Stimulated activated effector memory CD8-positive, alpha-beta T cell treated with anti-CD3 and anti-CD28 coated beads, Interleukin-12 subunit alpha, Interleukin-12 subunit beta, amount 100 ng/mL, for 72 hours (primary cell): ENCODE measurements around the gene MSI1.

Source experiments
- ATAC-seq: fragments of 150-1000 bp; cut with Tn5 transposase; 2 replicates; pipeline ENCODE4 v1.10.0; 2021
- DNase-seq, 2 donors: peaks; one replicate each; pipeline ENCODE4 v3.0.0; 2021 to 2022; ENCODE audit warnings: low spot score in 2 of 2
- H3K27ac Mint-ChIP-seq: one replicate; pipeline ENCODE4 v1.8.0; 2022; ENCODE audit warnings: mild to moderate bottlenecking, mixed read lengths
- H3K36me3 Mint-ChIP-seq: one replicate; pipeline ENCODE4 v1.8.0; 2022; ENCODE audit warnings: mild to moderate bottlenecking, mixed read lengths
- H3K4me1 Mint-ChIP-seq: one replicate; pipeline ENCODE4 v1.8.0; 2022; ENCODE audit warnings: mixed read lengths
- H3K4me3 Mint-ChIP-seq: one replicate; pipeline ENCODE4 v1.8.0; 2022; ENCODE audit warnings: mild to moderate bottlenecking, mixed read lengths
- H3K9me3 Mint-ChIP-seq: one replicate; pipeline ENCODE4 v1.8.0; 2022; ENCODE audit warnings: mixed read lengths

The MSI1 gene

GRCh38 chr12:120366845-120367232 lies 2.1 kb downstream of the MSI1 start:
- Mint-ChIP-seq H3K4me1 (peaks cover 25% of the 10 kb centered on the region), H3K27ac (no peak overlapping the region), H3K9me3 (no peaks in the 10 kb centered on the region), H3K4me3 (peak overlapping the region; percentile 50), H3K36me3 (peaks cover 7% of the 10 kb centered on the region)
- DNase-seq (no peak), ATAC-seq (no peak)

DNA sequence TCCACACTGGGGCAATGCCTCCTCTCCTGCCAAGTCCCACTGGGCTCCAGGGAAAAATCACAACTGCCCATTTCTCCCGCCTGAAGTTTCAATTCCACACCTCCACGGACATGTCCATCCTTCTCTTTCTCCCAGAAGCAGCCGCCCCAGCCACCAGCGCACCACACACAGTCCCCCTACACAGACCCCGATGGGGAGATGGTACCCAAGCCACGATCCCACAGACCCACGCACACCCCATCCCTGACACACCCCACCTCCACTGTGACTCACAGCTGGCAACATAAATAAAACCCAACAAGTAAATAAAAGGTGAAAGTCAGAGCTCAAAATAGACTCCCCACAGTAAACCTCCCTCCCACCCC lies 2.6 kb downstream of the MSI1 start:
- no peaks in the 10 kb centered on the region for H3K9me3 Mint-ChIP-seq
- H3K36me3 Mint-ChIP-seq, result peaks cover 7% of the 10 kb centered on the region
- H3K4me1 Mint-ChIP-seq, result peaks cover 25% of the 10 kb centered on the region
- no peak overlapping the region for H3K4me3 Mint-ChIP-seq
- DNase-seq, result no peak
- H3K27ac Mint-ChIP-seq, result no peak overlapping the region
- no peak for ATAC-seq

DNA sequence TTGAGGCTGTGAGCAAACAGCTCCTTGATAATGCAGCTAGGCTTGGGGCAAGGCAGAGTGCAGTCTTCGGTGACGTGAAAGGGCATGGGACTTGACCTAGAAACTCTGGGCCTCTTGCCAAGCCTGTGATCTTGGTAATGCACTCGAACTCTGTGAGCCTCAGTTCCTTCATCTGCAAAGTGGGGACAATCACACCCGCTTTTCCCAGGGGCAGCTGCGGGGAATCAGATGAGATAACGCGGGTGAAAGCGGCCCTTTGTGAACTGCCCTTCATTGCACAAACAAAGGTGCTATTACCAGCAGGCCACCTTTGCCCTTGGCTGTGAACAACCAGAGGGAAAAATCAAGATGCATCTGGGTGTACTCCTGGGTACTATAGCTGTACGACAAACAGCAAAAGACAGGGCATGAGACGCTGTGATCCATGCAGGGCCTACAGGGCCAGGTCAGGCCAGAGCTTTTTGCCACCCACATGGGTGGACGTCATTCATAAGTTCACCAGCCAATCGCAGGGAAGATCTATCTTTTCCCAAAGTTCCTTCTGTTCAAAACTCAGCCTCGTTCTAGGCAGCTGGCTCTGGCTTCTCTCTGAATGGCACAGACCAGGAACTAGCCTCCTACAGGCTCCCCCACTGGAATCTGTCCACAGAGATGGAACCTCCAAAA lies 3.2 kb downstream of the MSI1 start:
- DNase-seq (no peak), ATAC-seq (no peak)
- Mint-ChIP-seq H3K27ac (no peak overlapping the region), H3K4me3 (no peak overlapping the region), H3K4me1 (peaks cover 25% of the 10 kb centered on the region), H3K9me3 (no peaks in the 10 kb centered on the region), H3K36me3 (peaks cover 7% of the 10 kb centered on the region)

GRCh38 chr12:120364487-120364886 lies 4.5 kb downstream of the MSI1 start:
- Mint-ChIP-seq H3K36me3 (peaks cover 1% of the 10 kb centered on the region), H3K4me1 (peaks cover 15% of the 10 kb centered on the region), H3K4me3 (no peak overlapping the region), H3K9me3 (no peaks in the 10 kb centered on the region), H3K27ac (no peak overlapping the region)
- ATAC-seq (no peak), DNase-seq (no peak)

DNA sequence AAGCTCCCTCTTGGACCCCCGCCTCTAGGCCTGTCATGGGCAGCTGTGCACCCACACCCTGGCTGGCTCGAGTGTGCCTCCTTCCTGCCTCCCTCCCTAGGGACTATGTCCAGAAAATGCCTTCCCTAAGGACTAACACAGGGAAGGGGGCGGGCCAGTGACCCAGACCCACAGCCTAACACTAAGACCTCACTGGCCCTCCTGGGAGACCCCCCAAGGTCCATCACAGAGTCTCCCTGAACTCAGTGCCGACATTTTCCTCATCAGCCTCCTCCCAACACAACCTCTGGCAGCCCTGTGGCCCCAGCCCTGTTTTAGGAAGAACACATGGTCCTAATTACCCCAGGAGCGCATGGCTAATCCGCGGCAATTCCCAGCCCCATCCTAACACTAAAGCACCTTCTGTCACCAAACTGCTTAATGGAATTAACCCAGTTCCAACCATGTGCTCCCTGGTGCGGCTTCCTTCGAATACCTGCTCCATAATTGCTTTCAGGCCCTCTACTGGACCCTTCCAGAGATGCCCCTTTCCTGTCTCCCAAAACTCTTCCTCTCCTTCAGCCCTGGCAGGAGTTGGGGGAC lies 5.6 kb downstream of the MSI1 start:
- ATAC-seq, result no peak
- Mint-ChIP-seq H3K4me3 (no peak overlapping the region), H3K9me3 (no peaks in the 10 kb centered on the region), H3K4me1 (peaks cover 13% of the 10 kb centered on the region), H3K36me3 (no peaks in the 10 kb centered on the region), H3K27ac (no peak overlapping the region)
- no peak for DNase-seq

GRCh38 chr12:120362516-120363273 lies 6.3 kb downstream of the MSI1 start:
- Mint-ChIP-seq H3K27ac (no peak overlapping the region), H3K36me3 (no peaks in the 10 kb centered on the region), H3K9me3 (no peaks in the 10 kb centered on the region), H3K4me1 (peaks cover 13% of the 10 kb centered on the region), H3K4me3 (no peak overlapping the region)
- ATAC-seq, result no peak
- no peak for DNase-seq

- Mint-ChIP-seq H3K4me3 (no peak overlapping the region), H3K36me3 (no peaks in the 10 kb centered on the region)
- no peak for DNase-seq
These were observed 7.3 kb downstream of the MSI1 start for GRCh38 chr12:120361506-120362208.

DNA sequence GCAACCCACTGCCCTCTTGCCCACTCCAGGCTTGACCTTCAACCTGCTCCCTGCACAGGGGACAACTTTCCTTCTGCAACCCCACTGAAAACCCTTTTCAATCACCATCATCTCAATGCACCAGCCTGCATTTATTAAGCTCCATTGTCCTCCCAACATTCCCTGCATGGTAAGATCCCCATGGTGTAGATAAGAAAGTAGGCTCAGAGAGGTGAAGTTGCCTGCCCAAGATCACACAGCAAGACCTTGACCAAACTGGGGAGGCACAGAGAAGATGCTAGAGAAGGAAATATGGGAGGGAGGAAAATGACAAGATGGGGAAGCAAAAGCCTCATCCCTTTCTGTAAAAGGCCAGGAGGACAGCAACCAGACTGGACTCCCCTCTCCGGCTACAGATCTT lies 9.8 kb downstream of the MSI1 start:
- no peak for ATAC-seq
- H3K9me3 Mint-ChIP-seq, result no peaks in the 10 kb centered on the region
- no peaks in the 10 kb centered on the region for H3K36me3 Mint-ChIP-seq
- no peak overlapping the region for H3K27ac Mint-ChIP-seq
- no peak overlapping the region for H3K4me3 Mint-ChIP-seq
- H3K4me1 Mint-ChIP-seq, result peaks cover 5% of the 10 kb centered on the region
- no peak for DNase-seq

More at GRCh38 chr12:120361506-120362208, 7.3 kb downstream of the MSI1 start:
- H3K4me1 Mint-ChIP-seq, result peaks cover 5% of the 10 kb centered on the region
- H3K27ac Mint-ChIP-seq, result no peak overlapping the region
- no peaks in the 10 kb centered on the region for H3K9me3 Mint-ChIP-seq
- no peak for ATAC-seq

DNA sequence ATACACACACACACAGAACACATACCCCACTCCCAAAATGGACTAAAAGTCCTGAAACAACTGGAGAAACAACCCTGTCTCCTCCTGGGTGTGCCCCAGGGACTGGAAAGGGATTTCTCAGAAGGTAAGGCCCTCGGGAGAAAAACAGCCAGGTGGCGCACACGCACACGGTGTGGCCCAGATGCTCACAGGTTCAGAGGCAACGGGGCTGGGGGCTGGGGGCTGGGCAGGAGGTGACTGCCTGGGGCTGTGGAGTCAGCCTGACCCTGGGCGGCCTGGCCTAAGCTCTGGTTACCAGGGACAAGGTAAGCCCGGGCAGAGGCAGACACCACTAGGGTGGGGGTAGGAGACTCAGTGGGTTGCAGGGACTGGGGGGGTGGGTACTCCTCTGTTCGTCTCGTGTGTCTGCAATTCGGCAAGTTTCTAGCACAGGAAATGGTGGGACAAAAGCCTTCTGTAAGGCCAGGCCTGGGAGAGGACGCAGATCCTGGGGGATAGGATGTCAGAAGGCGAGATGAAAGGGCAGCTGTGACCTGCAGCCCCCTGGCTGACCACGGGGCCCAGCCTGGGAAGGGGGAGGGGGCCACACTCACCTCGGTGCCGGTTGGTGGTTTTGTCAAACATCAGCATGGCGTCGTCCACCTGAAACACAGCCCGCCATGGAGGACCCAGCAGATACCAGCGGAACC lies 10.4 kb downstream of the MSI1 start:
- H3K27ac Mint-ChIP-seq, result no peak overlapping the region
- ATAC-seq, result no peak

GRCh38 chr12:120357104-120357503 lies 11.9 kb downstream of the MSI1 start:
- ATAC-seq (no peak), DNase-seq (no peak)
- Mint-ChIP-seq H3K4me3 (no peak overlapping the region), H3K36me3 (no peaks in the 10 kb centered on the region), H3K9me3 (no peaks in the 10 kb centered on the region), H3K27ac (no peak overlapping the region), H3K4me1 (peaks cover 5% of the 10 kb centered on the region)

More for the DNA sequence above, 10.4 kb downstream of the MSI1 start:
- H3K4me1 Mint-ChIP-seq, result peaks cover 5% of the 10 kb centered on the region
- H3K9me3 Mint-ChIP-seq, result no peaks in the 10 kb centered on the region
- no peak overlapping the region for H3K4me3 Mint-ChIP-seq
- no peak for DNase-seq
- no peaks in the 10 kb centered on the region for H3K36me3 Mint-ChIP-seq

DNA sequence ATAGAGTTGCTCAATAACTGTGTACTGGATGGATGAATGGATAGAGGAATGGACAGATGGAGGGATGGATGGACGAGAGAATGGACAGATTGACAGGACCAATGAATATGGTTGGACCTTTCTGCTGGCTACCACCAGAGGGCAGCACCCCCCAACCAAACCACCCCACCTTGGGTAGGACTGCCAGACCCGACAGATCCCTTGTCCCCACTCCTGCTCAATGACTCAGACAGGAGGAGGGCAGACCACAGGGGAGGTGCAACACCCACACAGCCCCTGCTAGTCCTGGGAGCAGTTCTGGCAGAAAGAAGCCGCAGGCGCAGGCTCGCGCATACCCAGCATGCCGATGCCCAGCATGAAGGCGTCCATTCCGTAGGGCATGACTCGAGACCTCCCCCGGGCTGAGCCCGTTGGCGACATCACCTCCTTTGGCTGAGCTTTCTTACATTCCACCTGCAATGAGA lies 12.4 kb downstream of the MSI1 start:
- Mint-ChIP-seq H3K4me1 (peaks cover 5% of the 10 kb centered on the region), H3K27ac (peak overlapping the region; percentile 24), H3K36me3 (no peaks in the 10 kb centered on the region), H3K4me3 (no peak overlapping the region), H3K9me3 (no peaks in the 10 kb centered on the region)
- ATAC-seq (peak; percentile 90), DNase-seq (peak; percentile 62 to 84)

DNA sequence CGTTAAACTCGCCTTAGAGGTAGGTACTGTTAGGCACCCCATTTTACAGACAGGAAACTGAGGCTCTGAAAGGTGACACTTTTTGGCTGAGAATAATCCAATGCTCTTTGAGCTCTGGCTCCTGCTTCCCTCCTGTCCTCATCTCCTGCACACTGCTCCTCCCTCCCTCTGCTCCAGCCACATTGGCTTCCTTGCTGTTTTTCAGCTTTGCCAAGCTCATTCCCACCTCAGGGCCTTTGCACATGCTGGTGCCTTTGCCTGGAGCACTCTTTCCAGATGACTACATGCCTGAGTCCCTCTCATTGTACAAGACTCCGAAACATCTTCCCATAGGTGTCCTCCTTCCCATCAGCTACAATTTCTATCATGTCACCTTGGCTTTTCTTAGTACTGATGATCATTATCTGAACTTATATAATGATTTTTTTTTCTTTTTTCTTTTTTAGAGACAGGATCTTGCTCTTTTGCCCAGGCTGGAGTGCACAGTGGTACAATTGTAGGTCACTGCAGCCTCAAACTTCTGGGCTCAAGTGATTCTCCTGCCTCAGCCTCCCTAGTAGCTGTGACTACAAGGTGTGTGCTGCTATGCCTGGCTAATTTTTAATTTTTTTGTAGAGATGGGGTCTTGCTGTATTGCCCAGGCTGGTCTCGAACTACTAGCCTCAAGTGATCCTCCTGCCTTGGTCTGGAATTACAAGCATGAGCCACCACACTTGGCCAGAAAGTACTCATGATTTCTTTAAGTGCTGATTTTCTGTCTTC lies 15.2 kb downstream of the MSI1 start:
- no peak overlapping the region for H3K4me3 Mint-ChIP-seq
- DNase-seq, result no peak

DNA sequence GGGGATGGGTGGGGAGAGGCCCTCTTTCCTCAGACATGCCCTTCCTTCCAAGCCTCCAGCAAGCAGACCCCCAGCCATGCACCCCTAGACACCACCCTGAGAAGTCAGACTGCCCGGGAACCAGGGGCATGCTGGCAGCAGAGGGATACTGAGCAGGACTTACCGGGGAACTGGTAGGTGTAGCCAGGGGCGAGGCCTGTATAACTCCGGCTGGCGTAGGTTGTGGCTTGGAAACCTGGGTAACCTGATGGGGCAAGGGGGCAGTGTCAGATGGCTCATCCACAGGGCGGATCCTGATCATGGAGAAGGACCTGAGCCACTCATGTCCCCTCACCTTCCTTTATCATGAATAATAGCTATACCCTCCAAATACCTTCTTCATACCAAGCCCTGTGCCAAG lies 15.8 kb downstream of the MSI1 start:
- DNase-seq, result no peak
- Mint-ChIP-seq H3K4me1 (peaks cover 5% of the 10 kb centered on the region), H3K4me3 (no peak overlapping the region), H3K9me3 (no peaks in the 10 kb centered on the region), H3K27ac (no peak overlapping the region), H3K36me3 (no peaks in the 10 kb centered on the region)
- ATAC-seq, result no peak

More for the DNA sequence above, 15.2 kb downstream of the MSI1 start:
- no peaks in the 10 kb centered on the region for H3K36me3 Mint-ChIP-seq
- H3K27ac Mint-ChIP-seq, result no peak overlapping the region
- peaks cover 5% of the 10 kb centered on the region for H3K4me1 Mint-ChIP-seq
- no peak for ATAC-seq
- H3K9me3 Mint-ChIP-seq, result no peaks in the 10 kb centered on the region

- Mint-ChIP-seq H3K27ac (no peak overlapping the region), H3K36me3 (no peaks in the 10 kb centered on the region), H3K4me1 (peaks cover 5% of the 10 kb centered on the region), H3K4me3 (no peak overlapping the region), H3K9me3 (no peaks in the 10 kb centered on the region)
- no peak for DNase-seq
- ATAC-seq, result no peak
These were observed 16.8 kb downstream of the MSI1 start for GRCh38 chr12:120352117-120352516.
